HepG2 (cell line): Measurements from ENCODE around the gene CAVIN2. TPM values are rescaled to one million over a fixed set of nuclear protein-coding genes. Genes with fewer than 3 reads are reported as not detected.

Experiments used
- CAMTA2 ChIP-seq: sonication (generic); formaldehyde crosslinking; IDR thresholded peaks from 2 replicates; pipeline ENCODE4 v1.4.0; 2020; ENCODE audit warnings: mild to moderate bottlenecking, missing genetic modification reagents, borderline replicate concordance
- EED ChIP-seq: sonication (generic); formaldehyde crosslinking; IDR thresholded peaks from 2 replicates; pipeline ENCODE4 v1.5.0; 2020; ENCODE audit warnings: mild to moderate bottlenecking, missing genetic modification reagents
- FOXK2 ChIP-seq: fragments of 450-650 bp; IDR thresholded peaks from 2 replicates; pipeline ENCODE4 v1.6.1; 2016
- HIVEP1 ChIP-seq: sonication (generic); formaldehyde crosslinking; IDR thresholded peaks from 2 replicates; pipeline ENCODE4 v1.4.0; 2020; ENCODE audit warnings: mild to moderate bottlenecking, missing genetic modification reagents
- HOXA5 ChIP-seq: sonication (generic); formaldehyde crosslinking; IDR thresholded peaks from 2 replicates; pipeline ENCODE4 v1.4.0; 2020; ENCODE audit warnings: missing genetic modification reagents
- MYNN ChIP-seq: sonication (generic); formaldehyde crosslinking; IDR thresholded peaks from 2 replicates; pipeline ENCODE4 v1.4.0; 2020; ENCODE audit warnings: mild to moderate bottlenecking, low read depth, missing genetic modification reagents
- NFKBIZ ChIP-seq: IDR thresholded peaks from 2 replicates; pipeline ENCODE4 v1.6.1; 2018; ENCODE audit warnings: missing genetic modification reagents, missing compliant biosample characterization
- SIX1 ChIP-seq: sonication (generic); formaldehyde crosslinking; IDR thresholded peaks from 2 replicates; pipeline ENCODE4 v1.4.0; 2020; ENCODE audit warnings: missing genetic modification reagents, borderline replicate concordance
- SUZ12 ChIP-seq: fragments of 150-350 bp; IDR thresholded peaks from 2 replicates; pipeline ENCODE4 v1.6.1; 2014; ENCODE audit warnings: low read depth, low read length
- TARDBP ChIP-seq: sonication (generic); formaldehyde crosslinking; IDR thresholded peaks from 2 replicates; pipeline ENCODE4 v1.8.0; 2022; ENCODE audit warnings: mild to moderate bottlenecking, missing genetic modification reagents
- THAP11 ChIP-seq: IDR thresholded peaks from 2 replicates; pipeline ENCODE4 v1.6.1; 2016; ENCODE audit warnings: missing biosample characterization, missing genetic modification reagents
- WIZ ChIP-seq: sonication (generic); formaldehyde crosslinking; IDR thresholded peaks from 2 replicates; pipeline ENCODE4 v1.5.1; 2020; ENCODE audit warnings: mild to moderate bottlenecking, missing genetic modification reagents
- YY1 ChIP-seq: IDR thresholded peaks from 2 replicates; pipeline ENCODE4 v1.6.1; 2011; ENCODE audit warnings: low read length, low read depth, moderate library complexity, mild to moderate bottlenecking; ENCODE audit not compliant: insufficient read depth, insufficient replicate concordance
- ZNF124 ChIP-seq: sonication (generic); formaldehyde crosslinking; IDR thresholded peaks from 2 replicates; pipeline ENCODE4 v1.4.0; 2020; ENCODE audit warnings: missing genetic modification reagents
- polyA plus RNA-seq, 8 experiments: library from polyadenylated mRNA; depleted of rRNA in 3 of 8; stranded (reverse) in 7 of 8; unstranded in 1 of 8; fragments of >200 nt; fragmentation: Illumina TruSeq in 4 of 8; extraction: Trizol in 4 of 8; gene quantifications; 2 replicates each; pipeline versions ENCODE4 v1.2.1 to v1.2.3, GENCODE V29; 2011 to 2016; ENCODE audit warnings: low read depth in 4 of 8, missing spikeins in 1 of 8, mixed read lengths in 1 of 8; ENCODE audit not compliant: insufficient read depth in 1 of 8
- total RNA-seq, 5 experiments: library from RNA; depleted of rRNA; stranded (reverse); fragments of >200 nt; fragmentation: Illumina TruSeq; extraction: Trizol; gene quantifications; 2 replicates each; pipeline ENCODE4 v1.2.3, GENCODE V29; 2016; ENCODE audit warnings: low read depth in 1 of 5
- TF ChIP-seq, protein P1 (sequence below): sonication (generic); formaldehyde crosslinking; IDR thresholded peaks from 2 replicates; pipeline ENCODE4 v1.5.0; 2020; ENCODE audit warnings: mild to moderate bottlenecking, missing genetic modification reagents, borderline replicate concordance
- TF ChIP-seq, protein P2 (sequence below): sonication (generic); formaldehyde crosslinking; IDR thresholded peaks from 2 replicates; pipeline ENCODE4 v1.8.0; 2023; ENCODE audit warnings: mild to moderate bottlenecking, missing genetic modification reagents
- TF ChIP-seq, protein P3 (sequence below): IDR thresholded peaks from 2 replicates; pipeline ENCODE4 v1.6.1; 2016; ENCODE audit warnings: low read depth
- TF ChIP-seq, protein P4 (sequence below): sonication (generic); formaldehyde crosslinking; IDR thresholded peaks from 2 replicates; pipeline ENCODE4 v1.4.0; 2020; ENCODE audit warnings: missing genetic modification reagents
- TF ChIP-seq, protein P5 (sequence below): sonication (generic); formaldehyde crosslinking; IDR thresholded peaks from 2 replicates; pipeline ENCODE4 v1.5.0; 2020; ENCODE audit warnings: missing genetic modification reagents

Gene CAVIN2
- total and polyA plus RNA-seq, 2 of the 13 experiments (the other 11 are each of a cell fraction or from before 2014, with no cell fraction given) = 7.6 to 38.8 TPM

GRCh38 chr2:191860760-191861466 lies 14.0 kb upstream of the CAVIN2 start (continued):
- TF ChIP-seq NFKBIZ = 0 out of 2 replicates have a peak, but pooled peaks have one; percentile 21
- TF ChIP-seq, protein P1, sequence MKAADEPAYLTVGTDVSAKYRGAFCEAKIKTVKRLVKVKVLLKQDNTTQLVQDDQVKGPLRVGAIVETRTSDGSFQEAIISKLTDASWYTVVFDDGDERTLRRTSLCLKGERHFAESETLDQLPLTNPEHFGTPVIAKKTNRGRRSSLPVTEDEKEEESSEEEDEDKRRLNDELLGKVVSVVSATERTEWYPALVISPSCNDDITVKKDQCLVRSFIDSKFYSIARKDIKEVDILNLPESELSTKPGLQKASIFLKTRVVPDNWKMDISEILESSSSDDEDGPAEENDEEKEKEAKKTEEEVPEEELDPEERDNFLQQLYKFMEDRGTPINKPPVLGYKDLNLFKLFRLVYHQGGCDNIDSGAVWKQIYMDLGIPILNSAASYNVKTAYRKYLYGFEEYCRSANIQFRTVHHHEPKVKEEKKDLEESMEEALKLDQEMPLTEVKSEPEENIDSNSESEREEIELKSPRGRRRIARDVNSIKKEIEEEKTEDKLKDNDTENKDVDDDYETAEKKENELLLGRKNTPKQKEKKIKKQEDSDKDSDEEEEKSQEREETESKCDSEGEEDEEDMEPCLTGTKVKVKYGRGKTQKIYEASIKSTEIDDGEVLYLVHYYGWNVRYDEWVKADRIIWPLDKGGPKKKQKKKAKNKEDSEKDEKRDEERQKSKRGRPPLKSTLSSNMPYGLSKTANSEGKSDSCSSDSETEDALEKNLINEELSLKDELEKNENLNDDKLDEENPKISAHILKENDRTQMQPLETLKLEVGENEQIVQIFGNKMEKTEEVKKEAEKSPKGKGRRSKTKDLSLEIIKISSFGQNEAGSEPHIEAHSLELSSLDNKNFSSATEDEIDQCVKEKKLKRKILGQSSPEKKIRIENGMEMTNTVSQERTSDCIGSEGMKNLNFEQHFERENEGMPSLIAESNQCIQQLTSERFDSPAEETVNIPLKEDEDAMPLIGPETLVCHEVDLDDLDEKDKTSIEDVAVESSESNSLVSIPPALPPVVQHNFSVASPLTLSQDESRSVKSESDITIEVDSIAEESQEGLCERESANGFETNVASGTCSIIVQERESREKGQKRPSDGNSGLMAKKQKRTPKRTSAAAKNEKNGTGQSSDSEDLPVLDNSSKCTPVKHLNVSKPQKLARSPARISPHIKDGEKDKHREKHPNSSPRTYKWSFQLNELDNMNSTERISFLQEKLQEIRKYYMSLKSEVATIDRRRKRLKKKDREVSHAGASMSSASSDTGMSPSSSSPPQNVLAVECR (CRISPR knock-in tag) = no peak
- TF ChIP-seq ZNF124 (CRISPR knock-in tag) = no peak
- no peak for TF ChIP-seq EED
- no peak for TF ChIP-seq HOXA5 (CRISPR knock-in tag)
- TF ChIP-seq FOXK2 = no peak
- TF ChIP-seq CAMTA2 (CRISPR knock-in tag) = no peak
- TF ChIP-seq HIVEP1 (CRISPR knock-in tag) = no peak
- no peak for TF ChIP-seq SUZ12
- no peak for TF ChIP-seq WIZ (CRISPR knock-in tag)
- TF ChIP-seq TARDBP (CRISPR knock-in tag) = no peak
- TF ChIP-seq, protein P2, sequence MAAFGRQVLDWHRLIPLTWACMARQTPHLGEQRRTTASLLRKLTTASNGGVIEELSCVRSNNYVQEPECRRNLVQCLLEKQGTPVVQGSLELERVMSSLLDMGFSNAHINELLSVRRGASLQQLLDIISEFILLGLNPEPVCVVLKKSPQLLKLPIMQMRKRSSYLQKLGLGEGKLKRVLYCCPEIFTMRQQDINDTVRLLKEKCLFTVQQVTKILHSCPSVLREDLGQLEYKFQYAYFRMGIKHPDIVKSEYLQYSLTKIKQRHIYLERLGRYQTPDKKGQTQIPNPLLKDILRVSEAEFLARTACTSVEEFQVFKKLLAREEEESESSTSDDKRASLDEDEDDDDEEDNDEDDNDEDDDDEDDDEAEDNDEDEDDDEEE (CRISPR knock-in tag) = no peak
- no peak for TF ChIP-seq YY1
- TF ChIP-seq, protein P3, sequence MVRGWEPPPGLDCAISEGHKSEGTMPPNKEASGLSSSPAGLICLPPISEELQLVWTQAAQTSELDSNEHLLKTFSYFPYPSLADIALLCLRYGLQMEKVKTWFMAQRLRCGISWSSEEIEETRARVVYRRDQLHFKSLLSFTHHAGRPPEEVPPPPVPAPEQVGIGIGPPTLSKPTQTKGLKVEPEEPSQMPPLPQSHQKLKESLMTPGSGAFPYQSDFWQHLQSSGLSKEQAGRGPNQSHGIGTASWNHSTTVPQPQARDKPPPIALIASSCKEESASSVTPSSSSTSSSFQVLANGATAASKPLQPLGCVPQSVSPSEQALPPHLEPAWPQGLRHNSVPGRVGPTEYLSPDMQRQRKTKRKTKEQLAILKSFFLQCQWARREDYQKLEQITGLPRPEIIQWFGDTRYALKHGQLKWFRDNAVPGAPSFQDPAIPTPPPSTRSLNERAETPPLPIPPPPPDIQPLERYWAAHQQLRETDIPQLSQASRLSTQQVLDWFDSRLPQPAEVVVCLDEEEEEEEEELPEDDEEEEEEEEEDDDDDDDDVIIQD = peak; percentile 88
- no peak for TF ChIP-seq MYNN
- TF ChIP-seq, protein P4, sequence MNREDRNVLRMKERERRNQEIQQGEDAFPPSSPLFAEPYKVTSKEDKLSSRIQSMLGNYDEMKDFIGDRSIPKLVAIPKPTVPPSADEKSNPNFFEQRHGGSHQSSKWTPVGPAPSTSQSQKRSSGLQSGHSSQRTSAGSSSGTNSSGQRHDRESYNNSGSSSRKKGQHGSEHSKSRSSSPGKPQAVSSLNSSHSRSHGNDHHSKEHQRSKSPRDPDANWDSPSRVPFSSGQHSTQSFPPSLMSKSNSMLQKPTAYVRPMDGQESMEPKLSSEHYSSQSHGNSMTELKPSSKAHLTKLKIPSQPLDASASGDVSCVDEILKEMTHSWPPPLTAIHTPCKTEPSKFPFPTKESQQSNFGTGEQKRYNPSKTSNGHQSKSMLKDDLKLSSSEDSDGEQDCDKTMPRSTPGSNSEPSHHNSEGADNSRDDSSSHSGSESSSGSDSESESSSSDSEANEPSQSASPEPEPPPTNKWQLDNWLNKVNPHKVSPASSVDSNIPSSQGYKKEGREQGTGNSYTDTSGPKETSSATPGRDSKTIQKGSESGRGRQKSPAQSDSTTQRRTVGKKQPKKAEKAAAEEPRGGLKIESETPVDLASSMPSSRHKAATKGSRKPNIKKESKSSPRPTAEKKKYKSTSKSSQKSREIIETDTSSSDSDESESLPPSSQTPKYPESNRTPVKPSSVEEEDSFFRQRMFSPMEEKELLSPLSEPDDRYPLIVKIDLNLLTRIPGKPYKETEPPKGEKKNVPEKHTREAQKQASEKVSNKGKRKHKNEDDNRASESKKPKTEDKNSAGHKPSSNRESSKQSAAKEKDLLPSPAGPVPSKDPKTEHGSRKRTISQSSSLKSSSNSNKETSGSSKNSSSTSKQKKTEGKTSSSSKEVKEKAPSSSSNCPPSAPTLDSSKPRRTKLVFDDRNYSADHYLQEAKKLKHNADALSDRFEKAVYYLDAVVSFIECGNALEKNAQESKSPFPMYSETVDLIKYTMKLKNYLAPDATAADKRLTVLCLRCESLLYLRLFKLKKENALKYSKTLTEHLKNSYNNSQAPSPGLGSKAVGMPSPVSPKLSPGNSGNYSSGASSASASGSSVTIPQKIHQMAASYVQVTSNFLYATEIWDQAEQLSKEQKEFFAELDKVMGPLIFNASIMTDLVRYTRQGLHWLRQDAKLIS (CRISPR knock-in tag) = no peak
- TF ChIP-seq, protein P5, sequence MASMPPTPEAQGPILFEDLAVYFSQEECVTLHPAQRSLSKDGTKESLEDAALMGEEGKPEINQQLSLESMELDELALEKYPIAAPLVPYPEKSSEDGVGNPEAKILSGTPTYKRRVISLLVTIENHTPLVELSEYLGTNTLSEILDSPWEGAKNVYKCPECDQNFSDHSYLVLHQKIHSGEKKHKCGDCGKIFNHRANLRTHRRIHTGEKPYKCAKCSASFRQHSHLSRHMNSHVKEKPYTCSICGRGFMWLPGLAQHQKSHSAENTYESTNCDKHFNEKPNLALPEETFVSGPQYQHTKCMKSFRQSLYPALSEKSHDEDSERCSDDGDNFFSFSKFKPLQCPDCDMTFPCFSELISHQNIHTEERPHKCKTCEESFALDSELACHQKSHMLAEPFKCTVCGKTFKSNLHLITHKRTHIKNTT (CRISPR knock-in tag) = no peak
- TF ChIP-seq SIX1 (CRISPR knock-in tag) = peak; percentile 67; the same call in 1 of the 2 replicates
- TF ChIP-seq THAP11 (CRISPR knock-in tag) = no peak
